Subcutaneous abdominal adipose tissue (tissue), 5 donors: ENCODE data around the gene FBXO39.
"Not testable (repeated sequence)": the region's sequence is repeated elsewhere in the genome, so short reads cannot be mapped to it uniquely, and the experiment has no call there.

Source experiments
- H3K27ac ChIP-seq: one replicate; pipeline ENCODE4 v1.7.0; 2013; ENCODE audit warnings: low read depth, mild to moderate bottlenecking, inconsistent platforms, low read length, moderate library complexity
- H3K27me3 ChIP-seq, 5 donors: one replicate each; pipeline ENCODE4 v1.7.0; 2013; ENCODE audit warnings: low read length in 5 of 5, inconsistent platforms in 1 of 5; ENCODE audit not compliant: control insufficient read depth in 5 of 5, insufficient read depth in 4 of 5
- H3K36me3 ChIP-seq, 5 donors: one replicate each; pipeline ENCODE4 v1.7.0; 2013; ENCODE audit warnings: low read length in 5 of 5; ENCODE audit not compliant: control insufficient read depth in 5 of 5, insufficient read depth in 5 of 5
- H3K4me1 ChIP-seq, 5 donors: one replicate each; pipeline ENCODE4 v1.7.0; 2013; ENCODE audit warnings: low read length in 5 of 5, mild to moderate bottlenecking in 3 of 5, moderate library complexity in 1 of 5; ENCODE audit not compliant: control insufficient read depth in 5 of 5, insufficient read depth in 5 of 5
- H3K4me3 ChIP-seq, 5 donors: one replicate each; pipeline ENCODE4 v1.7.0; 2013; ENCODE audit warnings: low read length in 5 of 5, low read depth in 1 of 5
- H3K9ac ChIP-seq, 5 donors: one replicate each; pipeline ENCODE4 v1.7.0; 2013; ENCODE audit warnings: low read length in 5 of 5, mild to moderate bottlenecking in 4 of 5, moderate library complexity in 3 of 5
- H3K9me3 ChIP-seq, 5 donors: one replicate each; pipeline ENCODE4 v1.7.0; 2013; ENCODE audit warnings: low read length in 5 of 5; ENCODE audit not compliant: control insufficient read depth in 5 of 5
- donor health status: healthy.
- donor health status: healthy.
- donor health status: healthy.
- donor health status: healthy.
- donor health status: healthy.

FBXO39 gene

GRCh38 chr17:6775871-6776405, at the start of gene FBXO39:
Gene FBXO39, plus strand, starts transcription at chr17:6776215. Its CDS starts 3,654 bp downstream, at chr17:6779869.
- Histone ChIP-seq H3K9me3 (peaks cover 0 to 40% (median 13%) of the 10 kb centered on the region in 5 donors), H3K36me3 (peaks cover 24 to 29% (median 26%) of the 10 kb centered on the region in 5 donors), H3K4me1 (peaks cover 0 to 5% (median 0%) of the 10 kb centered on the region in 5 donors), H3K9ac (no peak within 1 kb of the TSS), H3K27me3 (peaks cover 0 to 18% (median 9%) of the 10 kb centered on the region in 5 donors), H3K4me3 (peak within 1 kb of the TSS in 2 of 5 donors; percentile 12 to 15), H3K27ac (no peak within 1 kb of the TSS)

DNA sequence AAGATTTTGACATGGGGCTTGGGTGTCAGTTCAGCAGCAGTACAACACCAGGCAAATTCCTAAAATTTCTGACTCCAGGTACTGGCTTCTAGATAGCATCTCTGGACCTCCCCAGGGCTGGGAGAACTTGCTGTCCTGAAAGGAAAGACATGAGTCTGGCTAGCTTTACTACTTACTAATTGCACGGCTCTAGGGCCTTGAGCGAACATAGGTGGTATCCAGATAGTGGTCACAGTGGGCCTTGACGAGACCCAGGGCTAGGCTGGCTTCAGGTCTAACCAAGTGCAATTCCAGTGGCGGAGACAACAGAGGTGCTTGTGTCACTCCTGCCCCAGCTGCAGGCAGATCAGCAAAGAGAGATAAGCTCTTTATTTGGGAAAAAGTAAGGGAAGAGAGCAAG, 46.5 kb upstream of the FBXO39 start:
- H3K4me3 ChIP-seq: no peak overlapping the region
- no peaks in the 10 kb centered on the region for H3K4me1 ChIP-seq
- no peak overlapping the region for H3K27ac ChIP-seq
- H3K27me3 ChIP-seq: no peaks in the 10 kb centered on the region
- H3K9me3 ChIP-seq: no peaks in the 10 kb centered on the region
- no peaks in the 10 kb centered on the region for H3K36me3 ChIP-seq
- H3K9ac ChIP-seq: no peak overlapping the region

- H3K27ac ChIP-seq, H3K27me3 ChIP-seq, H3K9ac ChIP-seq, H3K36me3 ChIP-seq, H3K4me3 ChIP-seq, H3K9me3 ChIP-seq: not testable (repeated sequence)
- peaks cover 0 to 13% (median 2%) of the 10 kb centered on the region in 5 donors for H3K4me1 ChIP-seq
Measured at GRCh38 chr17:6746665-6747064, 29.4 kb upstream of the FBXO39 start.

DNA sequence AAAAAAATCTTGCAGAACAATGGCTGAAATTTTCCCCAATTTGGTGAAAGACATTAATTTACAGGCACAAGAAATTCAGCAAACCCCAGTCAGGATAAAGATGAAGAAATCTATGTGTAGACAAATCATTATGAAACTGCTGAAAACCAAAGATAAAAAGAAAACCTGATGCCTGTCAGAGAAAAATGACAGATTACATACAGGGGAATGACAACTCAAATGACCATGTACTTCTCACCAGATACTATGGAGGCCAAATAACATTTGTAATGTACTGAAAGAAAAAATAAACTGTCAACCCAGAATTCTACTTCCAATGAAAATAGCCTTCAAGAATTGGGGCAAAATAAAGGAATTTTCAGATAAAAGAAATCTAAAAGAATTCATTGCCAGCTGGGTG, 27.4 kb upstream of the FBXO39 start:
- Histone ChIP-seq H3K9ac (no peak overlapping the region), H3K9me3 (no peaks in the 10 kb centered on the region), H3K27ac (no peak overlapping the region), H3K36me3 (no peaks in the 10 kb centered on the region), H3K4me3 (no peak overlapping the region), H3K4me1 (peaks cover 0 to 33% (median 19%) of the 10 kb centered on the region in 5 donors), H3K27me3 (no peaks in the 10 kb centered on the region)

GRCh38 chr17:6749519-6749918, 26.5 kb upstream of the FBXO39 start:
- Histone ChIP-seq H3K27ac (no peak overlapping the region), H3K4me3 (no peak overlapping the region), H3K9me3 (no peaks in the 10 kb centered on the region), H3K36me3 (no peaks in the 10 kb centered on the region), H3K4me1 (peaks cover 0 to 37% (median 20%) of the 10 kb centered on the region in 5 donors), H3K27me3 (no peaks in the 10 kb centered on the region), H3K9ac (no peak overlapping the region)

- Histone ChIP-seq H3K36me3 (no peaks in the 10 kb centered on the region), H3K4me1 (peaks cover 2 to 58% (median 45%) of the 10 kb centered on the region in 5 donors), H3K9ac (peak overlapping the region in 2 of 5 donors; percentile 26 to 42), H3K27me3 (no peaks in the 10 kb centered on the region), H3K9me3 (no peaks in the 10 kb centered on the region), H3K27ac (peak overlapping the region; percentile 81), H3K4me3 (peak overlapping the region in 1 of 5 donors; percentile 13)
Measured at GRCh38 chr17:6752068-6752909, 23.7 kb upstream of the FBXO39 start.

DNA sequence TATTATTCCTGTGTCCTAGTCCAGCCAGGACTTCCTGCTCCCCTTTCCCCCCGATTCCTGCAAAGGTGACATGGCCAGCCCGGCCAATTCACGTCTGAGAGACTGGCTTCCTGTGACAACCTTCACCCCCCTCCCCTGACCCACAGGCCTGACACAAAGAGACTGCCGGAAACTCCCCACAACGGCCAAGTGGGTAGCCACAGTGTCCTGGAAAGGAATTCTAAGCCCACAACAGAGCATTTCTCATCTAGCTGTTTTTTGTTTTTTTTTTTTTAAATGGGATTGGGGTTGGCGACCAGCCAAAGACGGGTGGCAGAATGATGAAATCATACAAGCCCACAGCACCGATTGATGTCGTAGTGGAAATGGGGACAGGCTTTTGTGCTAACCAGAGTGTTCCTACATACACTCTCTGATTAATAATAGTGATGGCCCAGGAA, 23.0 kb upstream of the FBXO39 start:
- Histone ChIP-seq H3K27me3 (no peaks in the 10 kb centered on the region), H3K9ac (peak overlapping the region in 1 of 5 donors; percentile 42), H3K4me1 (peaks cover 2 to 65% (median 46%) of the 10 kb centered on the region in 5 donors), H3K36me3 (peaks cover 0 to 2% (median 2%) of the 10 kb centered on the region in 5 donors), H3K9me3 (no peaks in the 10 kb centered on the region), H3K4me3 (peak overlapping the region in 1 of 5 donors; percentile 13), H3K27ac (peak overlapping the region; percentile 81)

- H3K9me3 ChIP-seq: no peaks in the 10 kb centered on the region
- peak overlapping the region; percentile 81 for H3K27ac ChIP-seq
- peaks cover 0 to 8% (median 5%) of the 10 kb centered on the region in 5 donors for H3K36me3 ChIP-seq
- peak overlapping the region in 2 of 5 donors; percentile 6 to 25 for H3K4me3 ChIP-seq
- peaks cover 2 to 70% (median 46%) of the 10 kb centered on the region in 5 donors for H3K4me1 ChIP-seq
- no peaks in the 10 kb centered on the region for H3K27me3 ChIP-seq
- H3K9ac ChIP-seq: peak overlapping the region in 1 of 5 donors; percentile 32
Measured at GRCh38 chr17:6753546-6753945, 22.5 kb upstream of the FBXO39 start.

DNA sequence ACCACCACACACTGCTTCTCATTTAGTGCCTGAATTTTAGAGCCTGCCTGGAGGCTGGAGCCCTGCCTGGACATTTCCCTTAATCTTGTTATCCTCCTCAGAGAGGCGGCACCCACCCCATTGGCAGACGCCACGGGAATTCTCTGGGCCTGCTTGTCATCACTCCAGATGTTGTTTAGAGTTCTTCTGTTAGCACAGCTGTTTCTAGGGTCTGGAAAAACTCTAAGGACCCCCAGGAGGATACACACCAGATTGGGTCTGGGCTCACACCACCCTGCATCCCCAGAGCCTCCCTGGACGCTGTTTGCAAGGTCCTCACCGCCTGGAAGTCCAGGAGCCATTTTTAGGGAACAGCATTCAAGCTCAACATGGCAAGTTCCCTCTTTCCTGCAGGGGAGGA, 20.7 kb upstream of the FBXO39 start:
- H3K9me3 ChIP-seq: no peaks in the 10 kb centered on the region
- peaks cover 2 to 76% (median 46%) of the 10 kb centered on the region in 5 donors for H3K4me1 ChIP-seq
- H3K27ac ChIP-seq: peak overlapping the region; percentile 86
- peak overlapping the region; percentile 72 to 95 (median 84) for H3K9ac ChIP-seq
- peaks cover 0 to 24% (median 18%) of the 10 kb centered on the region in 5 donors for H3K36me3 ChIP-seq
- no peaks in the 10 kb centered on the region for H3K27me3 ChIP-seq
- H3K4me3 ChIP-seq: peak overlapping the region; percentile 84 to 98 (median 89)

DNA sequence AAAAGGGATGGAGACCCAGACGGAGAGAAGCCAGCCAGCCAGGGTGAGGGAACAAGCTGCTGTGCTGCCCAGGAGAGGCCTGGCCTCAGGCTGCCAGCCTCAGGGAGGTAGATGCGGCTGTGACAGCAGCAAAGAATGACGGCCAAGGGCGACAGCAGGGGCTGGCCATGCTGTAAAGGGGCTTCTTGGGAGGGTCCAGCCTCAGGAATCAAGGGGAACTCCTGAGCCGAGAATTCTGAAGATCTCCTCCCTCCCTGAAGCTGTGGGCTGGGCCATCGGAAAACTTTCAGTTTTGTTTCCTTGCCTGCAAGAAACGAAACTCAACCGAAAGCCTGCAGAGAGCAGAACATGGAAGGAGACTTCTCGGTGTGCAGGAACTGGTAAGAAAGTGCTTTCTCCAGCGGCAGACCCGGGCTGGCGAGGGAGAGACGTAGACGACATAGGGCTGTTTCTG, 20.3 kb upstream of the FBXO39 start, which contains the start of gene XAF1:
Gene XAF1 (plus strand): TSS at position 316 of the 454 bp plus-strand sequence. CDS start 33 bp downstream, at position 349.
- no peaks in the 10 kb centered on the region for H3K9me3 ChIP-seq
- peaks cover 0 to 28% (median 23%) of the 10 kb centered on the region in 5 donors for H3K36me3 ChIP-seq
- H3K27ac ChIP-seq: peak within 1 kb of the TSS; percentile 86
- peaks cover 2 to 71% (median 46%) of the 10 kb centered on the region in 5 donors for H3K4me1 ChIP-seq
- no peaks in the 10 kb centered on the region for H3K27me3 ChIP-seq
- peak within 1 kb of the TSS; percentile 84 to 98 (median 89) for H3K4me3 ChIP-seq
- peak within 1 kb of the TSS; percentile 72 to 95 (median 84) for H3K9ac ChIP-seq
